Measurements from ENCODE around the gene AAMP. TPM values are rescaled to one million over a fixed set of nuclear protein-coding genes. Genes with fewer than 3 reads are reported as not detected.
A peak's percentile ranks its signal among the peaks of the same experiment; 100 is the strongest.

The AAMP gene
- polyA plus RNA-seq, 1 donor from 2014 or later = 249 TPM

- Histone ChIP-seq H3K79me2 (replicated peaks; ENCODE audit: insufficient read depth, low read length) (peaks cover 9% of the 10 kb centered on the region), H3K27ac (ENCODE audit: low read length) (no peak overlapping the region)
Measured at GRCh38 chr2:218271487-218271797, 1.5 kb upstream of the AAMP start.

GRCh38 chr2:218270721-218271486 lies 967 bp upstream of the AAMP start:
- Histone ChIP-seq H3K36me3 (ENCODE audit: insufficient read depth, low read length) (no peaks in the 10 kb centered on the region), H3K4me3 (ENCODE audit: low read length) (peak overlapping the region; percentile 78), H3K9me3 (ENCODE audit: low read length) (no peaks in the 10 kb centered on the region), H3K4me2 (ENCODE audit: low read length) (peak overlapping the region; percentile 54), H3K27ac (ENCODE audit: low read length) (peak overlapping the region; percentile 31), H3K9me2 (ENCODE audit: insufficient read depth, low read length) (no peaks in the 10 kb centered on the region), H3K27me3 (ENCODE audit: insufficient read depth, low read depth, low read length) (no peaks in the 10 kb centered on the region), H3K9ac (ENCODE audit: low read length) (peak overlapping the region; percentile 70), H4K20me1 (ENCODE audit: insufficient read depth) (no peaks in the 10 kb centered on the region), H3K79me2 (replicated peaks; ENCODE audit: insufficient read depth, low read length) (peaks cover 9% of the 10 kb centered on the region), H3F3A (ENCODE audit: insufficient read depth, low read length, poor library complexity, severe bottlenecking) (no peaks in the 10 kb centered on the region), H2AFZ (ENCODE audit: low read depth, low read length) (peak overlapping the region; percentile 59)
- TF ChIP-seq REST (IDR thresholded peaks at IDR 0.05; ENCODE audit: borderline replicate concordance) (no peak), MXI1 (conservative IDR thresholded peaks at IDR 0.05; ENCODE audit: poor library complexity, severe bottlenecking) (no peak), EP300 (conservative IDR thresholded peaks at IDR 0.05; ENCODE audit: poor library complexity, severe bottlenecking) (no peak), RAD21 (conservative IDR thresholded peaks at IDR 0.05) (no peak), SMC3 (conservative IDR thresholded peaks at IDR 0.05; ENCODE audit: poor library complexity) (no peak), TAF1 (IDR thresholded peaks at IDR 0.05; ENCODE audit: low read depth) (no peak)

More at GRCh38 chr2:218271487-218271797, 1.5 kb upstream of the AAMP start:
- Histone ChIP-seq H3K36me3 (ENCODE audit: insufficient read depth, low read length) (no peaks in the 10 kb centered on the region), H3K27me3 (ENCODE audit: insufficient read depth, low read depth, low read length) (no peaks in the 10 kb centered on the region), H2AFZ (ENCODE audit: low read depth, low read length) (no peak overlapping the region), H3K9me2 (ENCODE audit: insufficient read depth, low read length) (no peaks in the 10 kb centered on the region), H3K4me3 (ENCODE audit: low read length) (peak overlapping the region; percentile 78), H3F3A (ENCODE audit: insufficient read depth, low read length, poor library complexity, severe bottlenecking) (no peaks in the 10 kb centered on the region), H3K9me3 (ENCODE audit: low read length) (no peaks in the 10 kb centered on the region), H3K4me2 (ENCODE audit: low read length) (no peak overlapping the region), H4K20me1 (ENCODE audit: insufficient read depth) (no peaks in the 10 kb centered on the region), H3K9ac (ENCODE audit: low read length) (peak overlapping the region; percentile 70)
- TF ChIP-seq EZH2 (IDR thresholded peaks at IDR 0.05; ENCODE audit: borderline replicate concordance, insufficient read depth, low read length, poor library complexity, severe bottlenecking) (no peak), SMC3 (conservative IDR thresholded peaks at IDR 0.05; ENCODE audit: poor library complexity) (no peak), RAD21 (conservative IDR thresholded peaks at IDR 0.05) (no peak), EP300 (conservative IDR thresholded peaks at IDR 0.05; ENCODE audit: poor library complexity, severe bottlenecking) (no peak), TAF1 (IDR thresholded peaks at IDR 0.05; ENCODE audit: low read depth) (no peak), CTCF (IDR thresholded peaks at IDR 0.05; ENCODE audit: poor library complexity, severe bottlenecking) (no peak), MXI1 (conservative IDR thresholded peaks at IDR 0.05; ENCODE audit: poor library complexity, severe bottlenecking) (no peak), POLR2AphosphoS5 (IDR thresholded peaks at IDR 0.05) (no peak), REST (IDR thresholded peaks at IDR 0.05; ENCODE audit: borderline replicate concordance) (no peak)
